DMS 273 treated with DMSO at 0.1 percent for 48 hours (cell line): ENCODE data around the gene CBARP.

ENCODE experiments used
- DNase-seq: peaks from one replicate; lab custom pipeline; 2025; lab: John Stamatoyannopoulos, UW

Gene CBARP, protein sequence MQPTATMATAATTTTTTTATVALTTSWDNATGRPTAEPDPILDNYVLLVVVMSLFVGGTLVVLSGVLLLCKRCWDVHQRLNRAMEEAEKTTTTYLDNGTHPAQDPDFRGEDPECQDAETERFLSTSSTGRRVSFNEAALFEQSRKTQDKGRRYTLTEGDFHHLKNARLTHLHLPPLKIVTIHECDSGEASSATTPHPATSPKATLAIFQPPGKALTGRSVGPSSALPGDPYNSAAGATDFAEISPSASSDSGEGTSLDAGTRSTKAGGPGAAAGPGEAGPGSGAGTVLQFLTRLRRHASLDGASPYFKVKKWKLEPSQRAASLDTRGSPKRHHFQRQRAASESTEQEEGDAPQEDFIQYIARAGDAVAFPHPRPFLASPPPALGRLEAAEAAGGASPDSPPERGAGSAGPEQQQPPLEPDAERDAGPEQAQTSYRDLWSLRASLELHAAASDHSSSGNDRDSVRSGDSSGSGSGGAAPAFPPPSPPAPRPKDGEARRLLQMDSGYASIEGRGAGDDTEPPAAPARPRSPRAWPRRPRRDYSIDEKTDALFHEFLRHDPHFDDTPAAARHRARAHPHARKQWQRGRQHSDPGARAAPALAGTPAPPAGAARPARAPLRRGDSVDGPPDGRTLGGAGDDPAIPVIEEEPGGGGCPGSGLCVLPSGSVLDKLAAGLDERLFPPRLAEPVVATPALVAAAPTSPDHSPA

DNA sequence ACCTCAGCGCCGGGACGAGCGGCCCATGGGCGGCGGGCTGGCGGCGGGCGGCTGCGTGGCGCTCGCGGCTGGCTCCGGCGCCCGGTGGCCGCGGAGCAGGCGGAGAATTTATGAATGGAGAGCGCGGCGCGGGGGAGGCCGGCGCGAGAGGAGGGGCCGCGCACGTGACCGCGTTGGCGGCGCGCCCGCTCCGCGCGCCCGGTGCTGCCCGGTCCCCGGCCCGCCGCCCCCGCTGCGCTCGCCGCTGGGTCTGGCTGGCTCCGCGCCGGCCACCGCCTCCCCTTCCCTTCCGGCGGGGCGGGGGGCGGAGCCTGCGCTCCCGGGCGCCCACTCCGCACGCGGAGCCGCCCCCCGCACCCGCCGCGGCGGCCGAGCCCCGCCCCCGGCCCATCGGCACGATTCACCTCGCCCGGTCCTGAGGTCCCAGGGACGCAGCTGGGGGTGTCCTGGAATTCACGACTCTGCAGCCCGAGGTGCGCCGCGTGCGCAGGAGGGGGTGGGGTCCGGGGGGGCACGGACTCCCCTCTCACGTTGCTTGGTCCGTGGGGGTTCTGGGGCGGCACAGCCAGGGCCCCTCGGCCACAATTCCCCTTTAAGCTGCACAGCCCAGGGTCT is at the start of gene CBARP:
CBARP (minus strand) TSS at position 252 of the 615 bp plus-strand sequence. CDS start 1,905 bp downstream, outside the sequence.
- DNase-seq = no peak

DNA sequence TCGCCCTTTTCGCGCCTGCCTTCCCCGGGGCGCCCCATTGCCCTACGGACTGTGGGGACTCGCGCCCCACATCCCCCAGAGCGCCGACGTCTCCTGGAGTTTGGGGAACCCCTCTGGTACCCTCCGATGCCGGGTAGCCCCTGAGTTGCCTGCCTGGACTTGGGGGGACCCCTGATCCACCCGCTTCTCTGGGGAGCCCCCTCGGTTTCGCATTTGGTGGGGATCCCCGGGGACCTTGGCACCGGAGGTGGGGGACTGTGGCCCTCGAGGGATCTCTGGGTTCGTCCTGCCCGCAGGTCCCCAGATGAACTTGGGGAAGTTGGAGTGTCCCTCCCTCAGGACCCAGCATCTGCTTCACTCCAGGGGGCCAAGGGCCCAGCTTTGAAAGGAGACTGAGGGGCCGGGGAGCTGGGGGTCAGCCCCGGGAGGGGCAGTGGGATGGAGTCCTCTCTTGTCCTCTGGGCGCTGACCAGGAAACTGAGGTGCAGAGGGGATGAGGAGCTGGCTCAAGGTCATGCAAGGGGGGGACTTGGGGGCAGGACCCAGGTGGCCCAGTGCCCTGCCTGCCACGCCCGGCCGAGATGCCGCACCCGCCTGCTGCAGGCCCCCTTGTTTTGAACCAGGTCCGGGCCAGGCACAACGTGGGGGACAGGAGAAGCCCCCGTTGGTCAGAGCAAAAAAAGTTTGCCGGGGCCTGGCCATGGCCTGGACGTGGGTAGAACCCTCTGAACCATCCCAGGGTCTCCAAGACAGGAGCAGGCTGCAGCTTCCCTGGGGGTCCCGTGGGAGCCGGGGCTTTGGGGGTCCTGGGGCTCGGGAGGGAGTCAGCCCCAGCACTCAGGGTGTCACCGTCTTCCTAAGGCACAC is 48.9 kb upstream of the CBARP start:
- DNase-seq = no peak

DNA sequence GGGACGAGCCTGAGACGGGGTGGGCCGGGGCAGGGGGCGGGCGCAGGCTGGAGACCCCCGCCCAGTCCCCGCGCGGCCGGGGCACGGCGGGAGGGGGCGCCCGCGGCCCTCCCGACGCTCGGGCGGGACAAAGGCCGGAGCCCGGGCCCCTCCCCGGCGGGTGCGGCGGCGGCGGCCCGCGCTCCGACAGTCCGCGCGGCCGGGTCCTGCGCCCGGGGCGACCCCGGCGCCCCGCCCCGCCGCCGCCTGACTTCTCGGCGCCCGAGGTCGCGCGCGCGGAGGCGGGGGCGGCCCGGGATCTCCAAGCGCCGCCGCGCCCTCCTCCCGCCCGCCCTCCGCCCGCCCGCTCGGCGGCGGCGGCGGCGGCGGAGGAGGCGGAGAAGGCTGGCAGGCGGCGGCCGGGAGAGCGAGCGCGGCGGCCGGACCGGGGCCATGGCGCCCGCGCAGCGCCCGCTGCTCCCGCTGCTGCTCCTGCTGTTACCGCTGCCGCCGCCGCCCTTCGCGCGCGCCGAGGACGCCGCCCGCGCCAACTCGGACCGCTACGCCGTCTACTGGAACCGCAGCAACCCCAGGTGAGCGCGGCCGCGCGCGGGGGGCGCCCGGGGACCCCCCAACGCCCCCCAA is 48.0 kb upstream of the CBARP start, which contains the start of gene EFNA2:
EFNA2 (plus strand) TSS at position 137 of the 624 bp plus-strand sequence; CDS start at position 433, 296 bp downstream.
- DNase-seq = no peak

DNA sequence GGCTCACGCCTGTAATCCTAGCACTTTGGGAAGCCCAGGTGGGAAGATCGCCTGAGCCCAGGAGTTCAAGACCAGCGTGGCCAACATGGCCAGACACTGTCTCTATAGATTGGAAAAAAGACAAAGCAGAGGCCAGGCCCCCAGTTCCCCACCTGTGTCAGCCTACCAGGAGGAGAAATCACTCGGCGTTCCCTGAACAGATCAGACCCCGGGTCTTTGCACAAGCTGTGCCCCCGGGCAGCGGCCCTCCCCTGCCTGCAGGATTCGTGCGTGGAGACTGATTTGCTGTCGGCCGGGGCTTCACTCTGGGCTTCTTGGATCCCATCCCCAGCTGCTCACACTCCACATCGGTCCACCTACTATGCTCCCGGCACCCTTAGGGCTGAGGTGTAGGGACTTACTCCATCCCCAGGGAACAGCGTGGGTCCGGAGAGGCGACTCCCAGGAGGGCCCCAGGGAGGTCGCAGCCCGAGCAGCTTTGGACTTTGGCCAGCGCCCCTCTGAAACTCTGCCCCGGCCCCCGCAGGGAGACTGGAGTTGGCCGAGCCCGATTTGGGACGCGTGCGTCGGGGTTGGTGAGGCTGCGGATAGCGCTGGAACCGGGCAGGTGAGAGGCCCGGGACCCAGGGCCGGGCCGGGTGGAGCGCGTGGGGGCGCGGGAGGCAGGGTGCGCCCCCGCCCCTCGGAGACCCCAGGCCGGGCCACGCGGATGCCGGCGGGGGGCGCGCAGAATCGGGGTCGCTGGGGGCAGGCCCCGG is 47.4 kb upstream of the CBARP start:
- DNase-seq = no peak

DNA sequence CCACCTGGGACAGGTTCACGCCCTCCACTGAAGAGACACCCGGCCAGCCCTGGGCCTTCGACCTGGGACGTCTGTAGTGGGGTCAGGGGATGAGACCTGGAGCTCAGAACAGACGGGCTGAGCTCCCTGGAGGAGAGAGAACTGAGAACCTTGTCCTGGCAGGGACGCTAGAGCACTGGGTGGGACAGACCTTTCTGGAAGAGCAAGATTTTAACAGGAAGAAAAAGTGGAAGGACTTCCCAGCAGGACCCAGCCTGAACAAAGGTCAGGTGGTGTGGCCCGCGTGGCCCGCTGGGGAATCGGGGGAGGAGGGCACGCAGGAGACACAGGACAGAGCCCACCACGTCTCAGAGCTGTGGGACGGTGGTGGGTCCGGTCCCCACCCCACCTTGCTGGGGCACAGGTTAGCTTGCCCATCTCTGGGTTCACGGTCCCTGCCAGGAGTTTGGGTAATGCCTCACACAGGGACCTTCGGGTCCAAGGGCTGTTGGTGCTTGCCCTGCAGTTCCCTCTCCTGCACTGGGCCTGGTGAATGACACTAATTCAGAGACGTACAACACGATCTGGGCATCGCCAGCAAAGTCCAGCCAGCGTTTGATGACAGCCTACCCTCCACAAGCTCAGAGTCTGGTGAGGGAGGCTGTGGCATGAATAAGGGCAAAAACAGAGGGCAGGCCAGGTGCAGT is 46.6 kb upstream of the CBARP start:
- DNase-seq = no peak

DNA sequence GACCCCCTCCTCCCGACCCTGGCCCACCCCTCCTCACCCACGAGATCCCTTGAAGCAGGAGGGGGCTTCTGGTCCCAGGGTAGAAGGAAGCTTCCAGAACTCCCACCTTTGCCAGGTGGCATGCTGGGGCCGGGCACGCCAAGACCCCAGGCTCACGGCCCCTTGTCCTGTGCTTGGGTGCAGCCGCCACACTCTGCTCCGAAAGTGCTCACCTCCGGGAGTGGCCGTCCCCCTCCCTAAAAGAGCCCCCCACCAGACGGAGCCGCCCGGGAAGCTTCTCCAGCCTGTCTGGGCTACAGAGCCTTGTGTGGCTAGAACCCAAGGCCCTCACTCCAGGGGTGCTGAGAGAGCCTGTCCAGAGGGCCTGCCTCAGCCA is 46.1 kb upstream of the CBARP start:
- DNase-seq = no peak

DNA sequence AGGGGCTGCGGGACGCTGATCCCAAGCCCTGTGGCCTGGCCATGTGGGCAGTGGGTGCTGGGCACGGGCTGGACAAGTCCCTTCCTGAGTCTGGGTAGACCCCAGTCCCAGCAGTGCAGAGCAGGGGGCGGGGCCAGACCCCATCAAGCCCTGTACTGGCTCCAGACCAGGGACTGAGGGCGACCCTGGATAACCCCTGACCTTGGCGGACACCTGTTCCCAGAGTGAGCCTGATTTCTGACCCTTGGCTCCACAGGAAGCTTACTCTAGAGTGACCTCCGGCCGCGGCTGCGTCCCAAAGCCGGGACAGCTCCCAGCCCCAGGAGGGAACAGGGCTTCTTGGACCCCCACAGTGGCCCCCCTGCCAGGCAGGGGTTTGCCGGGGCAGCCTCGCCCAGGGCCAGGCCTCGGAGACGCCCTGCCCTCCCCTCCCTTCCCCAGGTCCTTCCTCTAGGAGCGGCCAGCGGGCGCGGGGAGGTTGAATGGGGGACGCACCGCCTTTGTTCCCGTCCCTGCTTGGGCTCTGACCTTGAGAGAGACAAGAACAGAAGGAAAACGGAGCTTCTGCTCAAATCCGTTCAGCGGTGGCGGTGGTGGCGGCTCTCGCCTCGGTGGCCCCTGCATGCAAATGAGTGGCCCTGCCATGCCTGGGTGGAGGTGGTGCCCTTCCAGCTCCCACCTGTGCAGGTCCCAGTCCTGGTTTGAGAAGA is 45.6 kb upstream of the CBARP start:
- no peak for DNase-seq

DNA sequence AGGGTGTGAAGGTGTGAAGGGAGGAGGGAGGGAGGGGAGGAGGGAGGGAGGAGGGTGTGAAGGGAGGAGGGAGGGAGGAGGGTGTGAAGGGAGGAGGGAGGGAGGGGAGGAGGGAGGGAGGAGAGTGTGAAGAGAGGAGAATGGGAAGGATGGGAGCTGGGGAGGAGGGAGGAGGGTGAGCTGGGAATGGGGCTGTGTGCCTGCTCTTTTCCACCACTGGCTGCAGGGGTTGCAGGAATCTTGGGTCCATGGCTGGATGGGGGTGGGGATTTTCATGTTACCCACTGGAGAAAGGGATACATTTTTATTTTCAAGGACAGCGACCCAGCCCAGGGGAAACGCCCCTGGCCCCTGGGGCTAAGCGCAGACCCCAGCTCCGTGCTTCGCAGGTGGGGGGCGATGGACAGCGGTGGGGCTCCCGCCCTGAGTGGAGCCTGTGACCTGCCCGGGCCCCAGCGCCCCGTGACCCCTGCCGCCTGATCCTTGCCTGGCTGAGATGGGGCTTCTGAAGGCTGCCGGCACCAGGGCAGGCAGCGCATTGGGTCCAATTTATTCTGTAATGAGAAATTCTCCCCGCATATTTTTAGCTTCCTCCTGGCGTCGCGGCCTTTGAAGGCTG is 44.9 kb upstream of the CBARP start:
- DNase-seq = no peak

DNA sequence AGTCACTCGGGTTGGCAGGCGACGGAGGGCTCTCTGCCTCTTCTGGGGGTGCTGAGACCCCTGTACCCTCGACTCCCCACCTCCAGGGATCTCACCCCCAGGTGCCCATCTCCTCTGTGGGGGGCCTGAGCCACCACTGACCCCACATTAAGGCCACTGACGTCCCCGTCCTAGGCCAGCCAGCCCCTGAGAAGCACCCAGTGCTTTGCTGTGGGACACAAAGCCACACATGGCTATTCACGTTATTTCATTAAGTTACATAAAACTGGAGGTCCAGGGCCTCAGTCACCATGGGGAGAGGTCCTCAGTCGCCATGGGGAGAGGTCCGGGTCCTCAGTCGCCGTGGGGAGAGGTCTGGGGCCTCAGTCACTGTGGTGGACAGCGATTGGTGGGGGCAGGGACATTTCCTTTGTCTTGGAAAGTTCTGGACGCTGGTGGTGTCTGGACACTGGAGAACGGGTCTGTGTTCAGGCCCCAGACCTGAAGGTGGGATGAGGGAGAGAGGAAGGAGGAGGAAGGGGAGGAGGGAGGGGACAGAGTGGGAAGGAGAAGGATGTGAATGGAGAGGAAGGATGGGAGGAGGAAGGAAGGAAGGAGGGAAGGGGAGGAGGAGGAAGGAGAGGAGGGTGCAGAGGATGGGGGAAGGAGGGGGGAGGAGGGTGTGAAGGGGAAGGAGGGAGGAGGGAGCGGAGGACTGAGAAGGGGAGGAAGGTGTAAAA is 43.9 kb upstream of the CBARP start:
- no peak for DNase-seq

DNA sequence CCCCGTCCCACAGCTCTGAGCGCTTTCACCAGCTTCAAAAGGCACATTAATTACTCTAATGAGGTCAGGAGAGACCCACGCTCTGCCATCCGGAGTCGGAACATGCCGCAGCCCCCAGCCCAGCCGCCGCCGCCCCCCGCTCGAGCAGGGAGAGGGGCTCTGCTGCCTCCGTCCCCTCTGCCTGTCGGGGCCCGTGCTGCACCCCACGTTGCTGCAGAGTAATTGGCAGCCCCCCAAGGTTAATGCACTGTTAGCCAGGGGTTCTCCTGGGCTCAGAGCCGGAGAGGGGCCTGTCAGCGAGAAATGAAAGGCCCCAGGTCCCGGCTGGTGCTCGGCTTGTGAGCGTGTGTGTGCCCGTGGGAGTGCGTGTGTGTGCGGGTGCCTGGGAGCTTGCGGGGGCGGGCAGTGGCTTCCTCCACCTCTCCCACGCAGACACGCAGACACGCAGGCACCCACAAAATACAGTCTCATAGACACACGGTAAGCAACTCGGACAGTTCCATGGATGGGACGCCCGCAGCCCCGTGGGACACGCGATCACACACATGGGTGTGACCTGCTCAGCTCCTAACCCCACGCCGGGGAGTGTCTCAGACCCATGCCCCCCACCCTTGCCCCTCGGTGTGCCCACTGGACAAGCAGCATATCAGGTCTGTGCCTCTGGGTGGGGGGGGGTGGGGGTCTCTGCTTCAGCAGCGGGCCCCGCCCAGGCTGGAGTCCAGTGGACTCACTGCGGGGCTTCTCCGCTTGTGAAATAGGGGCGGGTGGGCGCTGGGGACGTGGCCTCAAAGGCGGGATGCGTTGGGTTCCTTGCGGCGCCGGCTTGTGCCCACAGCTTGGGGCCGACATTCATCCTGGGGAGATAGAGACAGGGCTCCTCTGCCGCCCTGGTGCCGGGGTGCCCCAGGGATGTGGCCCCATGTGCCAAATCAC is 43.1 kb upstream of the CBARP start:
- no peak for DNase-seq

DNA sequence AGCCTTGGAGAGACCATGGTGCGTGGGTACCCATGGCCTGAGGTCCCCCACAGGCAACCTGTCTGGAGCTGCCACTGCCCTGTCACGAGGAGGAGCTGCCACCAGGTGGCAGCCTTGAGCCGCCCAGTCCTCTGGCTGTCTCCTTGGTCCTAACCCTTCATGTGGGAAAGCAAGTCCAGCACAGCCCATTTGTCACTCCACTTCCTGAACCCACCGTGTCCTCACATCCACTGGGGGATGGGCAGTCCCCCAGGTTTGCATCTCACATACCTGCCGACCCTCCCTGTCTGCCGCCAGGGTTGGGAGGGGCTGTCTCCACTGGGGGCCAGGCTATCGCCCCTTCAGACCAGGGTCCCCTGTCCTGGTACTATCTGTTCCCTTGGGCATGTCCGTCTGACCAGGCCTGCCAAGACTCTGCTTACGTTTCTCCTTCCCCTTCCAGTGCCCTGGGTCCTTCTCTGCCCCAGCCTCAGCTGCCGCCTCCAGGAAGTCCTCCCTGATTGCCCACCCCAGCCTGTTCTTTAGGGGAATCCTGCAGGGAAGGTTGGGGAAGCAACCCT is 42.1 kb upstream of the CBARP start:
- peak; percentile 31 for DNase-seq

DNA sequence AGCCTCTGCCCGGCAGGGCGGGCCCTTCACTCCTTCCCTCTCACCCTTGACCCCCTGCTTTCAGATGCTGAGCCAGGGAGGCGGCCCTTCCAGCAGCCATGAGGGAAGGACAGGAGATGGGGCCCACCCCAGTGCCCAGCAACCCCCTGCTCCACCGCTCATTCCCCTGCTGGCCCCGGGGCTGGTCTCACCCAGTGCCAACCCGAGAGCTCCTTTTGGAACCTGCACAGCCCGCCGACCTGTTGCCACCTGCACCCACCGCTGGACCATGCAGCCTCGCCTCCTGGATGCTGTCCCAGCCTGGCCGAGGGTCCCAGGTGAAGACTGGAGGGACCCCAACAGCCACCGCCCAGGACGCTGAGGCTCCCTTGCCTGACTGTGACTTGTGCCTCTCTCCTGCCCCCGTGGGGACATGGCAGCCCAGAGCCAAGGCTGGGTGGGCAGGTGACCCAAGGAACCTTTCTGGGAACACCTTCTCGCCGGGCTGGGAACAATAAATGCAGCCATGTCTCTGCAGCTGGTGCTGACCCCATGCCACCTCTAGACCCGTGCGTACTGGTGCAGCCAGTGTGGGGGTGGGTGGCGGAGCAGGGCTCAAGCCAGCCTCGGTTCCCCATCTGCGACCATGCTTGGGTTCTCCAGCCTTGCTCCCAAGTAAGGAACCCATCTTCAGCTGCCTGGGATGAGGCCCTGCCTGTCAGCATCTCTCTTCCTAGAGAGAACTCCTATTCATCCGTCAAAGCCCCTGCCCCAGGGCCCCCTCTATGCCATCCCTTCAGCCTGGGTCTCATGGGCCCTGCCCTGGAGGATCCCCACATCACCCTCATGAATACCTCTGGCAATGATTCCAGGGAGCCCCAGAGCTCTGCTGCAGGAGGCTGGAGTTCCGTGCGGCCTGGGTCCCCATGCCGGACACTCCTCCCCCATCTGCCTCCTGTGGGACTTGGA is 41.2 kb upstream of the CBARP start:
- no peak for DNase-seq

DNA sequence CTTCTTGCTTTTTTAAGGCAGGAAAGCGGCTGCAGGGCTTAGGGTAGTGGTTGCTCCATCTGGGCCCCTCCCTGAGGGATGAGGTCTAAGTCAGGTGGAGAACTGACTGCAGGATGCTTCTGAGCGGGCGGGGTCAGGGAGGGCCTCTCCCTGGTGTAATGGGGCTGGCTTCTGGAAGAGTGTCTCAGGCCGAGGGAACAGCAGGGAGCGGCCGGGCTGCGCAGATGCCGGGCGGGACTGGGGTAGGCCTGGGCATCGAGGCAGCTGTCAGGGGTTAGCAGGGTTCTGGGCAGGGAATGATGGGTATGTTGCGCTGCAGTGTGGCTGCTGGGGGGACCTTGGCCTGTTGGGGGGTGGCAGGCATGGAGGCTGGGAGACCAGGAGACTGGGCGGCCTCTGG is 40.3 kb upstream of the CBARP start:
- no peak for DNase-seq

DNA sequence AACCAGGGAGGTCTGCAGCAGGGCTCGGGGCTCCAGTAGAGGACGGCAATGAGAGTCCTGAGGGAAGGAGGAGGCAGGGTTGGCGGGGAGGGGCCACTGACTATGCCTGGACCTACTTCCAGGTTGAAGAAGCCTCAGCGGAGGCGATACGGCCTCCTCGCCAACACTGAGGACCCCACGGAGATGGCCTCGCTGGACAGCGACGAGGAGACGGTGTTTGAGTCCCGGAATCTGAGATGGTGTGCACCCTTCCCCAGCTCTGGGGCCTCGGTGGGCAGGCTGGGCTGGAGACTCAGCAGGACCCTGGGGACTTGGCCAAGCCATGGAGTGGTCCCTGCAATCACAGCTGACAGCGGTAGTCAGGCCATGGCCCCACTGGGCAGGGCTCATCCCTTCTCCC is 39.3 kb upstream of the CBARP start:
- DNase-seq = no peak

DNA sequence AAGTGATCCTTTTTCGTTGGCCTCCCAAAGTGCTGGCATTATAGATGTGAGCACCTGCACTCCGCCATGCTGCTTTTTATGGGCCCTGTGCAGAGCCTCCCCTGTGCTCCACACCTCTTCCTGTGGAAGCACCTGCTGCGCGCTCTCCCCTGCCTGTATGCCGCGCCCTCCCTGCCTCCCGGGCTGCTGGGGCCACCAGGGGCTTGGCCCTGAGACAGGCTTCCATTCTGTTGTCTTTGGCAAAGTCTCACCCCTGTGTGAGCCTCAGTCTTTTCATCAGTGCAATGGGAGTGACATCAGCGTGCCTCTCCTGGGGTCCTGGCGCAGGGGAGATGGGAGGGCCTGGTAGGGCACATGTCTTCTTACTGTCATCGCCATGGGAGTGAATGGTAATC is 38.8 kb upstream of the CBARP start:
- no peak for DNase-seq
